Measurements from ENCODE around the gene IRF2BPL. TPM values are rescaled to one million over a fixed set of nuclear protein-coding genes. Genes with fewer than 3 reads are reported as not detected.

Gene IRF2BPL
- total and polyA plus RNA-seq, 4 donors = 3.8 to 15.8 (median 7.4) TPM

- TF ChIP-seq REST (IDR thresholded peaks at IDR 0.05) (no peak), CTCF (IDR thresholded peaks at IDR 0.05; ENCODE audit: low read depth, low read length, missing input control) (no peak), HNF4A (conservative IDR thresholded peaks at IDR 0.05) (no peak), RAD21 (IDR thresholded peaks at IDR 0.05) (no peak), NR2F2 (IDR thresholded peaks at IDR 0.05) (no peak), HNF4G (IDR thresholded peaks at IDR 0.05) (no peak), FOXA2 (IDR thresholded peaks at IDR 0.05) (no peak), FOXA1 (IDR thresholded peaks at IDR 0.05) (no peak), GABPA (IDR thresholded peaks at IDR 0.05 in 1 of 2, conservative IDR thresholded peaks at IDR 0.05 in 1 of 2) (no peak)
These were observed 33.8 kb upstream of the IRF2BPL start (continued) for GRCh38 chr14:77062261-77062660.

- H3K9ac ChIP-seq (ENCODE audit: low read depth in 1 of 2, low read length in 2 of 2) = no peak overlapping the region
- no peaks in the 10 kb centered on the region for H3K9me3 ChIP-seq (ENCODE audit: control insufficient read depth in 4 of 4, low read length in 3 of 4)
- H3K27ac ChIP-seq (ENCODE audit: low read depth in 1 of 2, low read length in 2 of 2) = no peak overlapping the region
- WGBS = 93% methylated on average over 12 of the region's 12 CpGs
- H3K36me3 ChIP-seq (ENCODE audit: control insufficient read depth in 4 of 4, insufficient read depth in 3 of 4, low read depth in 1 of 4, low read length in 3 of 4) = no peaks in the 10 kb centered on the region
- no peaks in the 10 kb centered on the region for H3K4me1 ChIP-seq (ENCODE audit: control insufficient read depth in 4 of 4, insufficient read depth in 4 of 4, low read length in 3 of 4)
- no peaks in the 10 kb centered on the region for H3K27me3 ChIP-seq (ENCODE audit: control insufficient read depth in 4 of 4, insufficient read depth in 4 of 4, low read length in 3 of 4)
- no peak for DNase-seq (ENCODE audit: low spot score)
- H3K4me3 ChIP-seq (ENCODE audit: low read depth in 1 of 3, low read length in 3 of 3) = no peak overlapping the region
- TF ChIP-seq ATF3 (IDR thresholded peaks at IDR 0.05) (no peak), TAF1 (conservative IDR thresholded peaks at IDR 0.05) (no peak), CTCF (IDR thresholded peaks at IDR 0.05; ENCODE audit: low read depth, low read length, missing input control) (no peak), SP1 (IDR thresholded peaks at IDR 0.05) (no peak), RAD21 (IDR thresholded peaks at IDR 0.05) (no peak), NR2F2 (IDR thresholded peaks at IDR 0.05) (no peak), EGR1 (IDR thresholded peaks at IDR 0.05; ENCODE audit: low read depth in 2 of 2) (no peak), HNF4A (conservative IDR thresholded peaks at IDR 0.05) (no peak), FOXA1 (IDR thresholded peaks at IDR 0.05) (no peak), YY1 (IDR thresholded peaks at IDR 0.05) (no peak), REST (IDR thresholded peaks at IDR 0.05) (no peak), RXRA (IDR thresholded peaks at IDR 0.05) (no peak), MAX (IDR thresholded peaks at IDR 0.05) (no peak), GABPA (IDR thresholded peaks at IDR 0.05 in 1 of 2, conservative IDR thresholded peaks at IDR 0.05 in 1 of 2) (no peak), ZBTB33 (IDR thresholded peaks at IDR 0.05) (no peak), FOXA2 (IDR thresholded peaks at IDR 0.05) (no peak), HNF4G (IDR thresholded peaks at IDR 0.05) (no peak), JUND (IDR thresholded peaks at IDR 0.05) (no peak)
These were observed 33.2 kb upstream of the IRF2BPL start for GRCh38 chr14:77061630-77062257.
